HG03521 (cell line): ENCODE measurements around the gene MUC13.

Experiments used
- ATAC-seq: cut with Tn5 transposase; IDR thresholded peaks from one replicate; pipeline ENCODE4 v1.9.1; 2021; ENCODE audit warnings: mild to moderate bottlenecking, moderate library complexity; ENCODE audit not compliant: unreplicated experiment

The MUC13 gene

GRCh38 chr3:124879337-124879680, 55.2 kb downstream of the MUC13 start:
- ATAC-seq: no peak

GRCh38 chr3:124878561-124879336, 55.8 kb downstream of the MUC13 start:
- no peak for ATAC-seq

- ATAC-seq: no peak
Measured at GRCh38 chr3:124877674-124878073, 56.9 kb downstream of the MUC13 start.

GRCh38 chr3:124876401-124876878, 58.1 kb downstream of the MUC13 start:
- ATAC-seq: no peak

GRCh38 chr3:124873226-124873625, 61.3 kb downstream of the MUC13 start:
- ATAC-seq: no peak

GRCh38 chr3:124867511-124867910, 67.0 kb downstream of the MUC13 start:
- no peak for ATAC-seq

- ATAC-seq: no peak
Measured at GRCh38 chr3:124862006-124862405, 72.5 kb downstream of the MUC13 start.

- ATAC-seq: no peak
Measured at GRCh38 chr3:124861041-124861440, 73.5 kb downstream of the MUC13 start.

- ATAC-seq: no peak
Measured at GRCh38 chr3:124860599-124860998, 74.0 kb downstream of the MUC13 start.

- ATAC-seq: no peak
Measured at GRCh38 chr3:124859025-124859424, 75.5 kb downstream of the MUC13 start.

GRCh38 chr3:124858275-124858674, 76.3 kb downstream of the MUC13 start:
- no peak for ATAC-seq

GRCh38 chr3:124856677-124857076, 77.9 kb downstream of the MUC13 start:
- ATAC-seq: no peak
